ENCODE results near the gene NAAA.

GRCh38 chr4:75902352-75902751, 38.5 kb downstream of the NAAA start, which contains the start of gene PPEF2:
- TF ChIP-seq CTCF (IDR thresholded peaks at IDR 0.05) (no peak), POLR2A (IDR thresholded peaks at IDR 0.05) (no peak)

Data from lower leg skin (tissue), 3 donors.